Measurements from ENCODE around the gene TSPAN17. TPM values are rescaled to one million over a fixed set of nuclear protein-coding genes. Genes with fewer than 3 reads are reported as not detected.

The TSPAN17 gene
- polyA plus RNA-seq, 1 of the 3 experiments (the other 2 are of a cell fraction): 61.7 TPM

- no peaks in the 10 kb centered on the region for H3K79me2 ChIP-seq (ENCODE audit: insufficient read depth)
- no peak for TF ChIP-seq MAX (IDR thresholded peaks at IDR 0.05; ENCODE audit: low read depth)
- POLR2A ChIA-PET: no interaction called here
- no peaks in the 10 kb centered on the region; a peak in 1 of 4 replicates for H3K4me1 ChIP-seq (ENCODE audit: control insufficient read depth in 1 of 2, insufficient read depth in 2 of 2, low read depth in 1 of 2, low read length in 1 of 2)
- no peak overlapping the region for H3K27ac ChIP-seq (ENCODE audit: low read depth in 2 of 2, low read length in 1 of 2)
- H3K27me3 ChIP-seq (ENCODE audit: insufficient read depth): peaks cover 7% of the 10 kb centered on the region; the same call in 1 of the 2 replicates
- CTCF ChIA-PET: interaction anchor here (1.3 to 2.1 kb wide), 4 partner anchors 16 to 22 kb away, joined by 3 to 6 read pairs (median 5); no protein-coding TSS in a partner anchor
- no peak overlapping the region for H2AFZ ChIP-seq (ENCODE audit: low read depth)
- no peak overlapping the region for H3K4me3 ChIP-seq (ENCODE audit: low read depth in 2 of 2, low read length in 1 of 2)
- no peaks in the 10 kb centered on the region for H3K9me2 ChIP-seq
- no peaks in the 10 kb centered on the region for H4K20me1 ChIP-seq (ENCODE audit: insufficient read depth)
- WGBS (ENCODE audit: low lambda C conversion rate): 60% methylated on average over 1 of the region's 4 CpGs
- no peaks in the 10 kb centered on the region for H3K36me3 ChIP-seq (replicated peaks in 1 of 2; ENCODE audit: control insufficient read depth in 1 of 2, insufficient read depth in 2 of 2, low read length in 1 of 2)
- no peak overlapping the region for H3K9ac ChIP-seq
- no peak overlapping the region for H3K4me2 ChIP-seq
- DNase-seq: no peak
- no peaks in the 10 kb centered on the region for H3K9me3 ChIP-seq
- no peaks in the 10 kb centered on the region for H3F3A ChIP-seq (replicated peaks; ENCODE audit: insufficient read depth)
Measured at GRCh38 chr5:176639208-176639607, 8.1 kb upstream of the TSPAN17 start.

GRCh38 chr5:176639981-176640380, 7.3 kb upstream of the TSPAN17 start:
- no peaks in the 10 kb centered on the region for H3F3A ChIP-seq (replicated peaks; ENCODE audit: insufficient read depth)
- no peak overlapping the region for H3K27ac ChIP-seq (ENCODE audit: low read depth in 2 of 2, low read length in 1 of 2)
- H3K79me2 ChIP-seq (ENCODE audit: insufficient read depth): no peaks in the 10 kb centered on the region
- no peak overlapping the region for H3K9ac ChIP-seq
- no peaks in the 10 kb centered on the region for H4K20me1 ChIP-seq (ENCODE audit: insufficient read depth)
- H3K36me3 ChIP-seq (replicated peaks in 1 of 2; ENCODE audit: control insufficient read depth in 1 of 2, insufficient read depth in 2 of 2, low read length in 1 of 2): no peaks in the 10 kb centered on the region
- H3K27me3 ChIP-seq (ENCODE audit: insufficient read depth): 0 out of 2 replicates have a peak, but pooled peaks cover 7% of the 10 kb centered on the region
- H3K9me3 ChIP-seq: no peaks in the 10 kb centered on the region
- ChIA-PET POLR2A (no interaction called here), CTCF (interaction anchor here (1.3 to 2.1 kb wide), 4 partner anchors 17 to 21 kb away, joined by 3 to 6 read pairs (median 5); no protein-coding TSS in a partner anchor)
- H2AFZ ChIP-seq (ENCODE audit: low read depth): no peak overlapping the region
- H3K4me1 ChIP-seq (ENCODE audit: control insufficient read depth in 1 of 2, insufficient read depth in 2 of 2, low read depth in 1 of 2, low read length in 1 of 2): no peaks in the 10 kb centered on the region; a peak in 1 of 4 replicates
- 0% methylated on average over 1 of the region's 4 CpGs for WGBS (ENCODE audit: low lambda C conversion rate)
- TF ChIP-seq SMC3 (IDR thresholded peaks at IDR 0.05; ENCODE audit: low read depth, low read length) (no peak), RXRA (IDR thresholded peaks at IDR 0.05; ENCODE audit: borderline replicate concordance, low read depth) (no peak), YY1 (IDR thresholded peaks at IDR 0.05; ENCODE audit: low read depth) (no peak)
- H3K9me2 ChIP-seq: no peaks in the 10 kb centered on the region
- H3K4me3 ChIP-seq (ENCODE audit: low read depth in 2 of 2, low read length in 1 of 2): no peak overlapping the region
- no peak for DNase-seq
- no peak overlapping the region for H3K4me2 ChIP-seq

- no peak overlapping the region for H3K9ac ChIP-seq
- no peak for TF ChIP-seq POLR2AphosphoS5 (IDR thresholded peaks at IDR 0.05; ENCODE audit: low read depth, low read length)
- H3F3A ChIP-seq (replicated peaks; ENCODE audit: insufficient read depth): no peaks in the 10 kb centered on the region
- no peaks in the 10 kb centered on the region for H3K36me3 ChIP-seq (replicated peaks in 1 of 2; ENCODE audit: control insufficient read depth in 1 of 2, insufficient read depth in 2 of 2, low read length in 1 of 2)
- no peak overlapping the region for H3K4me2 ChIP-seq
- no peaks in the 10 kb centered on the region for H3K9me2 ChIP-seq
- DNase-seq: no peak
- H3K9me3 ChIP-seq: no peaks in the 10 kb centered on the region
- WGBS (ENCODE audit: low lambda C conversion rate): 58% methylated on average over 4 of the region's 4 CpGs
- 0 out of 2 replicates have a peak, but pooled peaks cover 7% of the 10 kb centered on the region for H3K27me3 ChIP-seq (ENCODE audit: insufficient read depth)
- no peak overlapping the region for H3K4me3 ChIP-seq (ENCODE audit: low read depth in 2 of 2, low read length in 1 of 2)
- no peaks in the 10 kb centered on the region; a peak in 1 of 4 replicates for H3K4me1 ChIP-seq (ENCODE audit: control insufficient read depth in 1 of 2, insufficient read depth in 2 of 2, low read depth in 1 of 2, low read length in 1 of 2)
- no peaks in the 10 kb centered on the region for H3K79me2 ChIP-seq (ENCODE audit: insufficient read depth)
- no peak overlapping the region for H2AFZ ChIP-seq (ENCODE audit: low read depth)
- no peak overlapping the region for H3K27ac ChIP-seq (ENCODE audit: low read depth in 2 of 2, low read length in 1 of 2)
- H4K20me1 ChIP-seq (ENCODE audit: insufficient read depth): no peaks in the 10 kb centered on the region
- ChIA-PET CTCF (interaction anchor here (1.2 to 2.1 kb wide), 4 partner anchors 17 to 67 kb away, joined by 4 to 6 read pairs (median 5); no protein-coding TSS in a partner anchor), POLR2A (no interaction called here)
Measured at GRCh38 chr5:176640616-176641015, 6.7 kb upstream of the TSPAN17 start.
